WTC11 (cell line): ENCODE data around the gene LRRC72. TPM values are rescaled to one million over a fixed set of nuclear protein-coding genes. Genes with fewer than 3 reads are reported as not detected.

Experiments used
- ATAC-seq: fragments of 200-7000 bp; cut with Tn5 transposase; 2 replicates; pipeline ENCODE4 v1.10.0; 2021; ENCODE audit warnings: mild to moderate bottlenecking, moderate library complexity
- CTCF ChIA-PET: fragments of 300-600 bp; sonication (Branson Sonifier 250); formaldehyde crosslinking; loops from one replicate; lab custom pipeline; 2021; ENCODE audit warnings: antibody characterized with exemption; lab: Charles Lee
- POLR2A ChIA-PET: fragments of 350-600 bp; sonication (Branson Sonifier 250); formaldehyde crosslinking; loops from one replicate; lab custom pipeline; 2021; ENCODE audit warnings: antibody characterized with exemption; lab: Charles Lee
- DNase-seq: peaks from one replicate; pipeline ENCODE4 v3.0.0; 2021; ENCODE audit warnings: low spot score
- H3K27ac Mint-ChIP-seq: 2 replicates; pipeline ENCODE4 v1.8.0; 2021; ENCODE audit warnings: mixed read lengths
- H3K27me3 Mint-ChIP-seq: 2 replicates; pipeline ENCODE4 v1.8.0; 2021; ENCODE audit warnings: low read depth, mild to moderate bottlenecking, moderate library complexity, mixed read lengths
- H3K36me3 Mint-ChIP-seq: 2 replicates; pipeline ENCODE4 v1.8.0; 2021; ENCODE audit warnings: mixed read lengths
- H3K4me1 Mint-ChIP-seq: 2 replicates; pipeline ENCODE4 v1.8.0; 2022; ENCODE audit warnings: mixed read lengths
- H3K4me3 Mint-ChIP-seq: 2 replicates; pipeline ENCODE4 v1.8.0; 2021; ENCODE audit warnings: mild to moderate bottlenecking, moderate library complexity, mixed read lengths
- H3K9me3 Mint-ChIP-seq: 2 replicates; pipeline ENCODE4 v1.8.0; 2021; ENCODE audit warnings: mixed read lengths
- ELF4 ChIP-seq: sonication (generic); formaldehyde crosslinking; IDR thresholded peaks from 2 replicates; pipeline ENCODE4 v1.8.1; 2022; ENCODE audit warnings: low read depth, mild to moderate bottlenecking, moderate library complexity, missing genetic modification reagents
- ETV6 ChIP-seq: sonication (generic); formaldehyde crosslinking; IDR thresholded peaks from 2 replicates; pipeline ENCODE4 v1.8.1; 2022; ENCODE audit warnings: mild to moderate bottlenecking, missing genetic modification reagents
- RELA ChIP-seq: sonication (generic); formaldehyde crosslinking; IDR thresholded peaks from 2 replicates; pipeline ENCODE4 v1.8.1; 2022; ENCODE audit warnings: missing genetic modification reagents, mild to moderate bottlenecking, borderline replicate concordance
- RORB ChIP-seq: fragments of 250-450 bp; sonication (Bioruptor Pico); IDR thresholded peaks from 2 replicates; pipeline ENCODE4 v1.9.0; 2021; ENCODE audit warnings: mild to moderate bottlenecking
- TP53 ChIP-seq: sonication (generic); formaldehyde crosslinking; IDR thresholded peaks from 2 replicates; pipeline ENCODE4 v1.8.1; 2023; ENCODE audit warnings: mild to moderate bottlenecking, missing genetic modification reagents
- total RNA-seq: library from RNA; stranded (reverse); gene quantifications from 3 replicates; pipeline ENCODE4 v1.2.3, GENCODE V29; 2021
- TF ChIP-seq, protein P1 (sequence below): sonication (generic); formaldehyde crosslinking; IDR thresholded peaks from 2 replicates; pipeline ENCODE4 v1.8.0; 2022; ENCODE audit warnings: mild to moderate bottlenecking, missing genetic modification reagents
- TF ChIP-seq, protein P2 (sequence below): sonication (generic); formaldehyde crosslinking; IDR thresholded peaks from 2 replicates; pipeline ENCODE4 v1.8.0; 2022; ENCODE audit warnings: mild to moderate bottlenecking, missing genetic modification reagents
- TF ChIP-seq, protein P3 (sequence below): sonication (generic); formaldehyde crosslinking; IDR thresholded peaks from 2 replicates; pipeline ENCODE4 v1.8.0; 2022; ENCODE audit warnings: missing genetic modification reagents
- TF ChIP-seq, protein P4 (sequence below): sonication (generic); formaldehyde crosslinking; IDR thresholded peaks from 2 replicates; pipeline ENCODE4 v1.8.1; 2022; ENCODE audit warnings: mild to moderate bottlenecking, moderate library complexity, missing genetic modification reagents
- TF ChIP-seq, protein P5 (sequence below): sonication (generic); formaldehyde crosslinking; IDR thresholded peaks from 2 replicates; pipeline ENCODE4 v1.8.0; 2023; ENCODE audit warnings: mild to moderate bottlenecking, missing genetic modification reagents
- TF ChIP-seq, protein P6 (sequence below): fragments of 250-450 bp; sonication (Bioruptor Pico); IDR thresholded peaks from 2 replicates; pipeline ENCODE4 v1.8.0; 2021; ENCODE audit warnings: mild to moderate bottlenecking

The LRRC72 gene
- total RNA-seq, 1 experiment from 2014 or later, result not detected

DNA sequence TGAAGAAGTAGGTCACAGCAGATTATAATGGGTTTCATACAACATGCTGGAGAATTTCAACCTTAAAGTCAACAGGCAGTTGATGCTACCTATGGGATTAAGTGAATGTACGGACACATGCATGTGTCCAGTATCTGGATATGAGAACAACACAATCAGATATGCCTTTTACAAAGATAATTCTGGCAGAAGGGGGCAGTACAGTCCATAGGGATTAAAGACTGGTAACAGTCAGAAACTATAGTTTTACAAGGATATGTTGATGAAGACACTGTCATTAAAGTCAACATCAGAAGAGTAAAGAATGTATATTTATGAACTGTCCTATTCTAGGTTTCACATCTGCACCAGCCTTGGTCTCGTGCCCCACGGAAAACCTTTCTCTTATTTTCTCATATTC is 77.4 kb downstream of the LRRC72 start (continued):
- TF ChIP-seq, protein P1, sequence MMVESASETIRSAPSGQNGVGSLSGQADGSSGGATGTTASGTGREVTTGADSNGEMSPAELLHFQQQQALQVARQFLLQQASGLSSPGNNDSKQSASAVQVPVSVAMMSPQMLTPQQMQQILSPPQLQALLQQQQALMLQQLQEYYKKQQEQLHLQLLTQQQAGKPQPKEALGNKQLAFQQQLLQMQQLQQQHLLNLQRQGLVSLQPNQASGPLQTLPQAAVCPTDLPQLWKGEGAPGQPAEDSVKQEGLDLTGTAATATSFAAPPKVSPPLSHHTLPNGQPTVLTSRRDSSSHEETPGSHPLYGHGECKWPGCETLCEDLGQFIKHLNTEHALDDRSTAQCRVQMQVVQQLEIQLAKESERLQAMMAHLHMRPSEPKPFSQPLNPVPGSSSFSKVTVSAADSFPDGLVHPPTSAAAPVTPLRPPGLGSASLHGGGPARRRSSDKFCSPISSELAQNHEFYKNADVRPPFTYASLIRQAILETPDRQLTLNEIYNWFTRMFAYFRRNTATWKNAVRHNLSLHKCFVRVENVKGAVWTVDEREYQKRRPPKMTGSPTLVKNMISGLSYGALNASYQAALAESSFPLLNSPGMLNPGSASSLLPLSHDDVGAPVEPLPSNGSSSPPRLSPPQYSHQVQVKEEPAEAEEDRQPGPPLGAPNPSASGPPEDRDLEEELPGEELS (CRISPR knock-in tag), result no peak
- no peak for TF ChIP-seq RELA
- no peak for TF ChIP-seq TP53

DNA sequence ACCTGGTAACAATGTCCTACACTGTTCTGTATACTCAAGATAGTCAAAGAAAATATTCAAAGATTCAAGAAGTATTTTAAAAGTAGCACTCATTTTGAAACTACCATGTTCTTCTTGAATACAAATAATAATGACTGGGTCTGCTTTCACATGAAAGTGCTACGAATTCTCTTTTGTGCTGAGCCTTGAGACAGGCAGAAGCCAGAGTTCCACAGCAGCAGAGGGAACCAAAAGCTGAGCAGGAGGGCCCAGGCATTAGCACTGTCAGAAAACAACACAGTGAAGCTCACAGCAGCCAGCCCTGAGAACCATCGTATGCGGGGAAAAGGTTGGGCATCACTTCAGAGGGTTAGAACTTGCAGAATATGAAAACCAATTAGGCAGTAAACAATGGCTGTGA is 80.1 kb downstream of the LRRC72 start:
- no peak overlapping the region for H3K27ac Mint-ChIP-seq
- H3K36me3 Mint-ChIP-seq, result peaks cover 17% of the 10 kb centered on the region
- no peak overlapping the region for H3K4me3 Mint-ChIP-seq
- no peak for ATAC-seq
- DNase-seq, result no peak
- no peaks in the 10 kb centered on the region for H3K4me1 Mint-ChIP-seq
- no peaks in the 10 kb centered on the region for H3K9me3 Mint-ChIP-seq
- H3K27me3 Mint-ChIP-seq, result no peaks in the 10 kb centered on the region
- CTCF ChIA-PET, result no interaction called here
- TF ChIP-seq, protein P2, sequence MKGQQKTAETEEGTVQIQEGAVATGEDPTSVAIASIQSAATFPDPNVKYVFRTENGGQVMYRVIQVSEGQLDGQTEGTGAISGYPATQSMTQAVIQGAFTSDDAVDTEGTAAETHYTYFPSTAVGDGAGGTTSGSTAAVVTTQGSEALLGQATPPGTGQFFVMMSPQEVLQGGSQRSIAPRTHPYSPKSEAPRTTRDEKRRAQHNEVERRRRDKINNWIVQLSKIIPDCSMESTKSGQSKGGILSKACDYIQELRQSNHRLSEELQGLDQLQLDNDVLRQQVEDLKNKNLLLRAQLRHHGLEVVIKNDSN (CRISPR knock-in tag), result no peak
- TF ChIP-seq, protein P3, sequence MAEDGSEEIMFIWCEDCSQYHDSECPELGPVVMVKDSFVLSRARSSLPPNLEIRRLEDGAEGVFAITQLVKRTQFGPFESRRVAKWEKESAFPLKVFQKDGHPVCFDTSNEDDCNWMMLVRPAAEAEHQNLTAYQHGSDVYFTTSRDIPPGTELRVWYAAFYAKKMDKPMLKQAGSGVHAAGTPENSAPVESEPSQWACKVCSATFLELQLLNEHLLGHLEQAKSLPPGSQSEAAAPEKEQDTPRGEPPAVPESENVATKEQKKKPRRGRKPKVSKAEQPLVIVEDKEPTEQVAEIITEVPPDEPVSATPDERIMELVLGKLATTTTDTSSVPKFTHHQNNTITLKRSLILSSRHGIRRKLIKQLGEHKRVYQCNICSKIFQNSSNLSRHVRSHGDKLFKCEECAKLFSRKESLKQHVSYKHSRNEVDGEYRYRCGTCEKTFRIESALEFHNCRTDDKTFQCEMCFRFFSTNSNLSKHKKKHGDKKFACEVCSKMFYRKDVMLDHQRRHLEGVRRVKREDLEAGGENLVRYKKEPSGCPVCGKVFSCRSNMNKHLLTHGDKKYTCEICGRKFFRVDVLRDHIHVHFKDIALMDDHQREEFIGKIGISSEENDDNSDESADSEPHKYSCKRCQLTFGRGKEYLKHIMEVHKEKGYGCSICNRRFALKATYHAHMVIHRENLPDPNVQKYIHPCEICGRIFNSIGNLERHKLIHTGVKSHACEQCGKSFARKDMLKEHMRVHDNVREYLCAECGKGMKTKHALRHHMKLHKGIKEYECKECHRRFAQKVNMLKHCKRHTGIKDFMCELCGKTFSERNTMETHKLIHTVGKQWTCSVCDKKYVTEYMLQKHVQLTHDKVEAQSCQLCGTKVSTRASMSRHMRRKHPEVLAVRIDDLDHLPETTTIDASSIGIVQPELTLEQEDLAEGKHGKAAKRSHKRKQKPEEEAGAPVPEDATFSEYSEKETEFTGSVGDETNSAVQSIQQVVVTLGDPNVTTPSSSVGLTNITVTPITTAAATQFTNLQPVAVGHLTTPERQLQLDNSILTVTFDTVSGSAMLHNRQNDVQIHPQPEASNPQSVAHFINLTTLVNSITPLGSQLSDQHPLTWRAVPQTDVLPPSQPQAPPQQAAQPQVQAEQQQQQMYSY (CRISPR knock-in tag), result no peak
- TF ChIP-seq, protein P4, sequence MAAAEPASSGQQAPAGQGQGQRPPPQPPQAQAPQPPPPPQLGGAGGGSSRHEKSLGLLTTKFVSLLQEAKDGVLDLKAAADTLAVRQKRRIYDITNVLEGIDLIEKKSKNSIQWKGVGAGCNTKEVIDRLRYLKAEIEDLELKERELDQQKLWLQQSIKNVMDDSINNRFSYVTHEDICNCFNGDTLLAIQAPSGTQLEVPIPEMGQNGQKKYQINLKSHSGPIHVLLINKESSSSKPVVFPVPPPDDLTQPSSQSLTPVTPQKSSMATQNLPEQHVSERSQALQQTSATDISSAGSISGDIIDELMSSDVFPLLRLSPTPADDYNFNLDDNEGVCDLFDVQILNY (CRISPR knock-in tag), result no peak
- TF ChIP-seq, protein P5, sequence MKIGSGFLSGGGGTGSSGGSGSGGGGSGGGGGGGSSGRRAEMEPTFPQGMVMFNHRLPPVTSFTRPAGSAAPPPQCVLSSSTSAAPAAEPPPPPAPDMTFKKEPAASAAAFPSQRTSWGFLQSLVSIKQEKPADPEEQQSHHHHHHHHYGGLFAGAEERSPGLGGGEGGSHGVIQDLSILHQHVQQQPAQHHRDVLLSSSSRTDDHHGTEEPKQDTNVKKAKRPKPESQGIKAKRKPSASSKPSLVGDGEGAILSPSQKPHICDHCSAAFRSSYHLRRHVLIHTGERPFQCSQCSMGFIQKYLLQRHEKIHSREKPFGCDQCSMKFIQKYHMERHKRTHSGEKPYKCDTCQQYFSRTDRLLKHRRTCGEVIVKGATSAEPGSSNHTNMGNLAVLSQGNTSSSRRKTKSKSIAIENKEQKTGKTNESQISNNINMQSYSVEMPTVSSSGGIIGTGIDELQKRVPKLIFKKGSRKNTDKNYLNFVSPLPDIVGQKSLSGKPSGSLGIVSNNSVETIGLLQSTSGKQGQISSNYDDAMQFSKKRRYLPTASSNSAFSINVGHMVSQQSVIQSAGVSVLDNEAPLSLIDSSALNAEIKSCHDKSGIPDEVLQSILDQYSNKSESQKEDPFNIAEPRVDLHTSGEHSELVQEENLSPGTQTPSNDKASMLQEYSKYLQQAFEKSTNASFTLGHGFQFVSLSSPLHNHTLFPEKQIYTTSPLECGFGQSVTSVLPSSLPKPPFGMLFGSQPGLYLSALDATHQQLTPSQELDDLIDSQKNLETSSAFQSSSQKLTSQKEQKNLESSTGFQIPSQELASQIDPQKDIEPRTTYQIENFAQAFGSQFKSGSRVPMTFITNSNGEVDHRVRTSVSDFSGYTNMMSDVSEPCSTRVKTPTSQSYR (CRISPR knock-in tag), result no peak
- no peak for TF ChIP-seq ELF4 (CRISPR knock-in tag)
- TF ChIP-seq, all 79 proteins: peak for 0
- POLR2A ChIA-PET, result no interaction called here

DNA sequence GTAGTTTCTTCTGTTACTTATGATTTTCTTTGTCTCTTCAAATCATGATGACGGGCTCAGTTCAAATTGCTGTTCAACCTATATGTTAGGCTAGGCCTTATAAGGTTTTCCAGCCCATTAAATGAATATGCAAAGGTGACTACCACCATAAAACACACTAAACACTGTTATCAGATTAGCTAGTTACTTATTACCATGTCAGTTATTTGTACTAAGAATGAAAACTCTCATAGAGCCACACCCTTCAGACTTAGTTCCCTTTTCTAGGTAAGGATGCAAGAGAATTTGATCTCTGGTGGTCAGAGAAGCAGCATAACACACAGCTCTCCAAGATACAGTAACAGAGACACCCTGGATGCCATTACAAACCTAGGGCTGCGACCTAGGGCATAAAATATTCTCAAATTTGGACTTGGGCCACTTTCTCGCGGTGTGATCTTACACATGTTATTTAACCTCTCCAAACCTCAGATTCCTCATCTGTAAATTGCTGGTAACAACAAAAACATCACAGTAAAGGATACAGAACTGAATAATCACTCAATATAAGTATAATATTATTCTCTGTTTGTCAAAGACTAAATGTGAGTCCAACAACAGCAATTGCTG is 83.3 kb downstream of the LRRC72 start:
- Mint-ChIP-seq H3K36me3 (peaks cover 3% of the 10 kb centered on the region; the same call in 1 of the 2 replicates), H3K4me1 (no peaks in the 10 kb centered on the region), H3K4me3 (no peak overlapping the region), H3K27ac (no peak overlapping the region), H3K9me3 (no peaks in the 10 kb centered on the region), H3K27me3 (no peaks in the 10 kb centered on the region)
- ChIA-PET CTCF (no interaction called here), POLR2A (no interaction called here)
- DNase-seq (no peak), ATAC-seq (no peak)
- TF ChIP-seq ELF4 (CRISPR knock-in tag) (no peak), ETV6 (CRISPR knock-in tag) (no peak), RORB (CRISPR knock-in tag) (no peak)
- TF ChIP-seq, protein P6, sequence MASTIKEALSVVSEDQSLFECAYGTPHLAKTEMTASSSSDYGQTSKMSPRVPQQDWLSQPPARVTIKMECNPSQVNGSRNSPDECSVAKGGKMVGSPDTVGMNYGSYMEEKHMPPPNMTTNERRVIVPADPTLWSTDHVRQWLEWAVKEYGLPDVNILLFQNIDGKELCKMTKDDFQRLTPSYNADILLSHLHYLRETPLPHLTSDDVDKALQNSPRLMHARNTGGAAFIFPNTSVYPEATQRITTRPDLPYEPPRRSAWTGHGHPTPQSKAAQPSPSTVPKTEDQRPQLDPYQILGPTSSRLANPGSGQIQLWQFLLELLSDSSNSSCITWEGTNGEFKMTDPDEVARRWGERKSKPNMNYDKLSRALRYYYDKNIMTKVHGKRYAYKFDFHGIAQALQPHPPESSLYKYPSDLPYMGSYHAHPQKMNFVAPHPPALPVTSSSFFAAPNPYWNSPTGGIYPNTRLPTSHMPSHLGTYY (CRISPR knock-in tag), result no peak
